OCI-LY7 (cell line): Measurements from ENCODE around the gene TRNAU1AP. TPM values are rescaled to one million over a fixed set of nuclear protein-coding genes. Genes with fewer than 3 reads are reported as not detected.

ENCODE experiments used
- Bru-seq: library from RNA; stranded (reverse); fragments of 400-500 nt; gene quantifications from one replicate; lab custom pipeline; 2021; lab: Mats Ljungman, UMichigan
- BruChase-seq, 2 experiments: library from RNA; stranded (reverse); fragments of 400-500 nt; gene quantifications; one replicate each; lab custom pipeline; 2021; lab: Mats Ljungman, UMichigan
- BruUV-seq: library from RNA; stranded (reverse); fragments of 400-500 nt; replicated peaks from 2 replicates; lab custom pipeline; 2021; lab: Mats Ljungman, UMichigan
- CTCF ChIA-PET: fragments of 300-600 bp; sonication (Branson Sonifier 250); formaldehyde crosslinking; loops from one replicate; lab custom pipeline; 2022; ENCODE audit warnings: antibody characterized with exemption; ENCODE audit not compliant: unreplicated experiment; lab: Charles Lee
- POLR2A ChIA-PET: fragments of 300-600 bp; sonication (Branson Sonifier 250); formaldehyde crosslinking; loops from one replicate; lab custom pipeline; 2022; ENCODE audit warnings: antibody characterized with exemption; lab: Charles Lee
- DNase-seq: peaks from one replicate; pipeline ENCODE4 v3.0.0-alpha.2; 2015; ENCODE audit warnings: low spot score
- H2AFZ ChIP-seq: fragments of 200-600 bp; sonication (generic), shearing (Covaris generic); 2 replicates; pipeline ENCODE4 v1.6.1; 2014; ENCODE audit warnings: mild to moderate bottlenecking, antibody characterized with exemption, low read length, moderate library complexity
- H3K27ac ChIP-seq: fragments of 200-600 bp; sonication (generic); 2 replicates; pipeline ENCODE4 v1.5.1; 2014; ENCODE audit warnings: mixed run types, low read depth, mild to moderate bottlenecking, moderate library complexity, low read length, inconsistent platforms; ENCODE audit not compliant: poor library complexity, severe bottlenecking
- H3K36me3 ChIP-seq: fragments of 200-600 bp; sonication (generic); 2 replicates; pipeline ENCODE4 v1.6.1; 2014; ENCODE audit warnings: mild to moderate bottlenecking, antibody characterized with exemption, low read length, moderate library complexity, mixed read lengths; ENCODE audit not compliant: insufficient read depth
- H3K4me1 ChIP-seq: fragments of 200-600 bp; sonication (generic); 2 replicates; pipeline ENCODE4 v1.5.1; 2014; ENCODE audit warnings: mild to moderate bottlenecking, low read length; ENCODE audit not compliant: insufficient read depth, poor library complexity, severe bottlenecking
- H3K4me2 ChIP-seq: fragments of 200-600 bp; sonication (generic); 2 replicates; pipeline ENCODE4 v1.6.1; 2014; ENCODE audit warnings: mild to moderate bottlenecking, low read length
- H3K4me3 ChIP-seq: fragments of 200-600 bp; sonication (generic); 2 replicates; pipeline ENCODE4 v1.5.1; 2014; ENCODE audit warnings: mild to moderate bottlenecking, low read depth, low read length; ENCODE audit not compliant: poor library complexity, severe bottlenecking
- H3K79me2 ChIP-seq: fragments of 200-600 bp; sonication (generic); 2 replicates; pipeline ENCODE4 v1.6.1; 2016; ENCODE audit warnings: low read depth, mild to moderate bottlenecking, low read length, moderate library complexity, mixed read lengths; ENCODE audit not compliant: insufficient read depth
- H3K9me2 ChIP-seq: fragments of 200-600 bp; sonication (generic); 2 replicates; pipeline ENCODE4 v1.6.1; 2016; ENCODE audit warnings: mild to moderate bottlenecking, low read length, mixed read lengths; ENCODE audit not compliant: insufficient read depth
- H3K9me3 ChIP-seq: fragments of 200-600 bp; sonication (generic); 2 replicates; pipeline ENCODE4 v1.6.1; 2014; ENCODE audit warnings: mild to moderate bottlenecking, mixed run types, low read length, mixed read lengths
- H4K20me1 ChIP-seq: fragments of 200-600 bp; sonication (generic); 2 replicates; pipeline ENCODE4 v1.6.1; 2014; ENCODE audit warnings: mild to moderate bottlenecking, antibody characterized with exemption, low read length, moderate library complexity, mixed read lengths; ENCODE audit not compliant: insufficient read depth
- EZH2phosphoT487 ChIP-seq: fragments of 200-600 bp; sonication (generic); IDR thresholded peaks from 2 replicates; pipeline ENCODE4 v1.6.1; 2018; ENCODE audit warnings: low read depth, borderline replicate concordance, mild to moderate bottlenecking, mixed run types, antibody characterized with exemption, low read length, moderate library complexity, mixed read lengths
- intact Hi-C: fragments of 100-400 bp; cut with micrococcal nuclease; formaldehyde crosslinking; loops from one replicate; pipeline ENCODE4 v1.10.0; 2022; ENCODE audit not compliant: unreplicated experiment
- long read RNA-seq: library from polyadenylated mRNA; stranded (forward); transcript quantifications from one replicate; pipeline ENCODE4 v2.0.0, GENCODE V29; 2022
- total RNA-seq, 2 experiments: library from RNA; depleted of rRNA in 1 of 2; stranded (reverse); fragments of >200 nt in 1 of 2; shearing (Covaris generic) in 1 of 2; gene quantifications; 2 replicates each; pipeline ENCODE4 v1.2.3, GENCODE V29; 2014 to 2022
- TF ChIP-seq, protein P1 (sequence below): fragments of 200-600 bp; sonication (generic); conservative IDR thresholded peaks from 2 replicates; pipeline ENCODE4 v1.5.1; 2014; ENCODE audit warnings: mild to moderate bottlenecking, antibody characterized with exemption, low read length, moderate library complexity, mixed read lengths

TRNAU1AP gene
- total RNA-seq (2014; rRNA removed; shearing (Covaris generic)) (30.6 and 39.6 TPM in 2 replicates), total RNA-seq (2022) (41.8 and 47.7 TPM in 2 replicates), Bru-seq, nascent RNA (percentile 61 among the genes with signal in this experiment), BruChase-seq, experiment 1, labeled RNA remaining after a 6-hour chase (percentile 67 among the genes with signal in this experiment), BruChase-seq, experiment 2, labeled RNA remaining after a 2-hour chase (percentile 64 among the genes with signal in this experiment)
- long read RNA-seq, transcript TRNAU1AP-201 (9 exons, 1,799 nt): major isoform, 11 of 71 reads
- long read RNA-seq, partial matches to known transcripts: 3 of 71 reads
- long read RNA-seq, other reads (novel, unspliced or antisense): 54 of 71 reads

DNA sequence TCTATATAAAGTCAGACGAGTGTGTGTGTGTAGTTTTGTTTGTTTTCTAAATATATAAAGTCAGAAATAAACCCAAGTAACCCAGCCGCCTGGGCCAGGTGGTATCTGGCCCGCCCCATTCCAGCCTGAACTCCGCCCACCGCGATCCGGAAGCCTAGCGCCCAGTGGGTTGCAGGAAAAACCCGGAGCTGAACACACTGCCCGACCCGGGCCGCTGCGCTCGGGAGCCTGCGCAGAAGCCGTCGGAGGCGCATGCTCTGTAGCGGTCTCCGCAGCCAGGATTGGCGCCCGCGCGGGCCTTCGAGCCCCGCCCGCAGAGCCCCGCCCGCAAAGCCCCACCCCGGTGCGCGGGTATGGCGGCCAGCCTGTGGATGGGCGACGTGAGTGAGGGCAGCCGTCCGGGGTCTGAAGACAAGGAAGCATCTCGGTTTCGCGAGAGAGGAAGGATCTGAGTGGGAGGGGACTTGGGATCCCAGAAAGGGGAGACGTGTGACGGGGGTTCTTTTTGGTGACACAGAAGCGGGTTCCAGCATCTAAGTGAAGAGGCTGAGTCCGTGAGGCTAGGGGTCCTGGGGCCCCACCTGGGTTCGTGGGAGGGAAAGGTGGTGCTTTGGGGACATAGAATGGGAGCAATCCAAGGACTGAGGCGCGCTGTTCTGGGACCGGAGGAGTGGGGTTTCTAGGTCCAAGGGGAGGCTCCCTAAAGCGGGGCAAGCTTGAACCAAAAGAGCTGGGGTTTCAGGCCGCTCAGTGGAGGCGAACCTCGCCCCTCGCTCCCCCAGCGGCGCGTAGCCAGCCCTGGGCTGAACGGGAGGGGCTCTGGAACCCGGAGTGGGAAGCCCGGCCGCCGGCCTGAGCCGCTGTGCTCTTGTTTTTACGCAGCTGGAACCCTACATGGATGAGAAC is at the start of gene TRNAU1AP:
TRNAU1AP (plus strand) TSS at position 328 of the 906 bp plus-strand sequence; CDS start at position 354, 26 bp downstream.
- H3K9me3 ChIP-seq: no peaks in the 10 kb centered on the region
- intact Hi-C loops: loop anchor here (1.0 kb wide), 2 partner anchors 28 to 35 kb away; no protein-coding TSS in a partner anchor
- H3K4me3 ChIP-seq: peak within 1 kb of the TSS; percentile 90
- TF ChIP-seq, protein P1, sequence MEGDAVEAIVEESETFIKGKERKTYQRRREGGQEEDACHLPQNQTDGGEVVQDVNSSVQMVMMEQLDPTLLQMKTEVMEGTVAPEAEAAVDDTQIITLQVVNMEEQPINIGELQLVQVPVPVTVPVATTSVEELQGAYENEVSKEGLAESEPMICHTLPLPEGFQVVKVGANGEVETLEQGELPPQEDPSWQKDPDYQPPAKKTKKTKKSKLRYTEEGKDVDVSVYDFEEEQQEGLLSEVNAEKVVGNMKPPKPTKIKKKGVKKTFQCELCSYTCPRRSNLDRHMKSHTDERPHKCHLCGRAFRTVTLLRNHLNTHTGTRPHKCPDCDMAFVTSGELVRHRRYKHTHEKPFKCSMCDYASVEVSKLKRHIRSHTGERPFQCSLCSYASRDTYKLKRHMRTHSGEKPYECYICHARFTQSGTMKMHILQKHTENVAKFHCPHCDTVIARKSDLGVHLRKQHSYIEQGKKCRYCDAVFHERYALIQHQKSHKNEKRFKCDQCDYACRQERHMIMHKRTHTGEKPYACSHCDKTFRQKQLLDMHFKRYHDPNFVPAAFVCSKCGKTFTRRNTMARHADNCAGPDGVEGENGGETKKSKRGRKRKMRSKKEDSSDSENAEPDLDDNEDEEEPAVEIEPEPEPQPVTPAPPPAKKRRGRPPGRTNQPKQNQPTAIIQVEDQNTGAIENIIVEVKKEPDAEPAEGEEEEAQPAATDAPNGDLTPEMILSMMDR: no peak
- peak within 1 kb of the TSS; percentile 91 for H3K4me2 ChIP-seq
- BruUV-seq: no TSS peak
- H3K27ac ChIP-seq: peak within 1 kb of the TSS; percentile 82
- peak within 1 kb of the TSS; percentile 98 for H2AFZ ChIP-seq
- DNase-seq: peak; percentile 98
- CTCF ChIA-PET: interaction anchor here (1.1 to 1.4 kb wide), 2 partner anchors 27 to 29 kb away, joined by 3 to 5 read pairs; no protein-coding TSS in a partner anchor
- peaks cover 19% of the 10 kb centered on the region; the same call in 1 of the 2 replicates for H3K79me2 ChIP-seq
- POLR2A ChIA-PET: interaction anchor here (0.6 to 1.4 kb wide), 5 partner anchors 26 to 324 kb away, joined by 3 to 22 read pairs (median 3); no protein-coding TSS in a partner anchor
- peaks cover 24% of the 10 kb centered on the region for H3K4me1 ChIP-seq
- H3K9me2 ChIP-seq: no peaks in the 10 kb centered on the region
- H4K20me1 ChIP-seq: no peaks in the 10 kb centered on the region
- peaks cover 29% of the 10 kb centered on the region for H3K36me3 ChIP-seq

DNA sequence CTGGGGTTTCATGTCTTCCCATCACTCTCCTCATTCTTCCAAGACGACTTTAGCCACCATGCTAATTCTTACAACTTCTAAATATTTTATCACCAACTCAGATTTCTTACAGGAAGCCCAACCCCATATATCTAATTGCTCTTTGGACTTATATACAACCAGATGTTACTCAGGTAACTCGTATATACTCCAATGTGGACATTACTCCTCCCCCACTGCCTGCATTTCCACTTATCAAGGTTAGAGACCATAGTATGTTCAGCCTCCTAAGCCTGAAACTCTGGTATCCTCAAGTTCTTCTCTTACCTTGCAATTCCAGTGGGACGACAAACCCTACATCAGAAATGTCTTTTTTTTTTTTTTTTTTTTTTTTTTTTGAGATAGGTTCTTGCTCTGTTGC is 49.8 kb upstream of the TRNAU1AP start:
- no peak overlapping the region for H3K4me3 ChIP-seq
- BruUV-seq: no TSS peak
- peak overlapping the region; percentile 6 for H3K27ac ChIP-seq
- H3K36me3 ChIP-seq: peaks cover 28% of the 10 kb centered on the region
- CTCF ChIA-PET: no interaction called here
- H3K9me2 ChIP-seq: no peaks in the 10 kb centered on the region
- TF ChIP-seq, protein P1: no peak
- no peak for TF ChIP-seq EZH2phosphoT487
- intact Hi-C loops: loop anchor here (10.0 kb wide), 1 partner anchor 418 kb away; the partner anchor contains the start of gene EYA3
- POLR2A ChIA-PET: no interaction called here
- no peak overlapping the region for H2AFZ ChIP-seq
- no peaks in the 10 kb centered on the region for H3K9me3 ChIP-seq
- H4K20me1 ChIP-seq: no peaks in the 10 kb centered on the region
- H3K79me2 ChIP-seq: peaks cover 33% of the 10 kb centered on the region
- no peak for DNase-seq
- H3K4me1 ChIP-seq: peaks cover 17% of the 10 kb centered on the region
- no peak overlapping the region for H3K4me2 ChIP-seq
